ENCODE measurements around the gene SBF2. TPM values are rescaled to one million over a fixed set of nuclear protein-coding genes. Genes with fewer than 3 reads are reported as not detected.

The SBF2 gene
- total RNA-seq, 1 donor from 2014 or later, result 26.2 TPM

DNA sequence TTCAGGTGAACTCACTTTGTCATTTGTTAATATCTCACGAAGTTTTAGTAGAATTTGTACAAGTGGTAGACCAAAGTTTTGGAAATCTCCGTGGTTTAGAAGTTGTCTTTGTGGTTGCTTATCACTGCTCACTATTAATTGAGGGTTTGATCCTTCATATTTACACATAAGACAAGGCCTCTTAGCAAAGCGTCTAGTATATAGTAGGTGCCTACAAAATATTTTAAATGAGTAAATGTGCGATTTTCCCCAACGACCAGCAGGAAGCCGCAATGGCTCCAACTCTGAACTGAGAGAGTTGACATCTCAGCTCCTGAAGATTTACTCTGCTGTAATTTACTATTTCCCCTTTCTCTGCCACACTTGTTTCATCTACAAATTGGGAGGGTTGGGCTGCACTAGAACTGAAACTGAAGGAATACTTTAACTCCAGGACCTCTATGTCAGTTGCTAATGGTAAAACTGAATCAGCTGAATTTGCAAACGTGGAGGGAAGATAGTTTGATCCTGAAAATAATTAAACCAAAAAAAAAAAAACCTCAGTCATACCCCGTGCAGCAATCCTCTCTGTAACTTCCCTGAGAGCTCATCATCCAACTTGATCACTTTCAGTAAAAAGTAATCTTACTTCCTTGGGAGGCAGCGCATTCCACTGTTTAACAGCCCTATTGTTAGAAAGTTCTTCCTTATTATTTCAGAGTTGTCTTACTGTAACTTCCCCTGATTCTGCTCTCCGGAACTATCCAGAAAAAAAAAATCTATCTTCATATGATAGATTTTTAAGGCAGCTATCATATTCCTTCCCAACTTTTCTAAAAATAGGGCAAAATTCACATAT lies 1.3 kb upstream of the SBF2 start:
- DNase-seq (ENCODE audit: low read depth), result no peak
- peak overlapping the region; percentile 74 for H3K4me3 ChIP-seq (ENCODE audit: low read depth, low read length)

DNA sequence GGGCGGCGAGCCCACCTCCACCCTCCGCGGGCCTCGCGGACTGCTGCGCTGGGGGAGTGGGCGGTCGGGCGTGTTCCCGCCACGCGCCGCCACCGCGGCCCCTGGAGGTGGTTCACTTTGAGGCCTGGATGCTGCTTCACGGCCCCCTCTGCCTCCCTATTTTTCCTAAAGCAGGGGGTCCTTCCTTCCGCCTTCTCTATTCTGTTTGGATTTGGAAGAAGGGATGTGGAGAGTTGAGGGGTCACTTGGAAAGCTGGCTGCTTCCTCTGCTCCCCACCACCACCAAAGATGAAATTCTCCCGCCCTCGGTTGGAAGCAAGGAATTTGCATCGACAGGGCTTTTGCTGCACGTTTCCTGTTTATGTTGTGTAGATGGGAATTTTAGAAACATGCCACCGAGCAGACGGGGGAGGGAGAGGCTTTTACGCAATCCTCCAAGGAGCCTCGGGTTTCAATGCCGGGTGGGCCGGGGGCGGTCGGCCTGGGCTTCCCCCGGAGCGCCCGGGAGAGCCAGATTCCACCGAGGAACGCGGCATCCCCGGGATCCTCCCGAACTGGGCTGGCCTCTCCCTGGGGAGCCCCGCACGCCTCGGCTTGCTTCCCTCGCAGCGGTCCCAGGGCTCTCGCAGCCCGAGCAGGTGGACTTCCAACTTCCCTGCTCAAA lies 403 bp upstream of the SBF2 start:
- no peak for DNase-seq (ENCODE audit: low read depth)
- TF ChIP-seq, protein P1, sequence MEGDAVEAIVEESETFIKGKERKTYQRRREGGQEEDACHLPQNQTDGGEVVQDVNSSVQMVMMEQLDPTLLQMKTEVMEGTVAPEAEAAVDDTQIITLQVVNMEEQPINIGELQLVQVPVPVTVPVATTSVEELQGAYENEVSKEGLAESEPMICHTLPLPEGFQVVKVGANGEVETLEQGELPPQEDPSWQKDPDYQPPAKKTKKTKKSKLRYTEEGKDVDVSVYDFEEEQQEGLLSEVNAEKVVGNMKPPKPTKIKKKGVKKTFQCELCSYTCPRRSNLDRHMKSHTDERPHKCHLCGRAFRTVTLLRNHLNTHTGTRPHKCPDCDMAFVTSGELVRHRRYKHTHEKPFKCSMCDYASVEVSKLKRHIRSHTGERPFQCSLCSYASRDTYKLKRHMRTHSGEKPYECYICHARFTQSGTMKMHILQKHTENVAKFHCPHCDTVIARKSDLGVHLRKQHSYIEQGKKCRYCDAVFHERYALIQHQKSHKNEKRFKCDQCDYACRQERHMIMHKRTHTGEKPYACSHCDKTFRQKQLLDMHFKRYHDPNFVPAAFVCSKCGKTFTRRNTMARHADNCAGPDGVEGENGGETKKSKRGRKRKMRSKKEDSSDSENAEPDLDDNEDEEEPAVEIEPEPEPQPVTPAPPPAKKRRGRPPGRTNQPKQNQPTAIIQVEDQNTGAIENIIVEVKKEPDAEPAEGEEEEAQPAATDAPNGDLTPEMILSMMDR (conservative IDR thresholded peaks at IDR 0.05; ENCODE audit: low read depth, low read length), result no peak
- peak overlapping the region; percentile 74 for H3K4me3 ChIP-seq (ENCODE audit: low read depth, low read length)

More for the DNA sequence above, 1.3 kb upstream of the SBF2 start:
- TF ChIP-seq, protein P1 (conservative IDR thresholded peaks at IDR 0.05; ENCODE audit: low read depth, low read length), result no peak

DNA sequence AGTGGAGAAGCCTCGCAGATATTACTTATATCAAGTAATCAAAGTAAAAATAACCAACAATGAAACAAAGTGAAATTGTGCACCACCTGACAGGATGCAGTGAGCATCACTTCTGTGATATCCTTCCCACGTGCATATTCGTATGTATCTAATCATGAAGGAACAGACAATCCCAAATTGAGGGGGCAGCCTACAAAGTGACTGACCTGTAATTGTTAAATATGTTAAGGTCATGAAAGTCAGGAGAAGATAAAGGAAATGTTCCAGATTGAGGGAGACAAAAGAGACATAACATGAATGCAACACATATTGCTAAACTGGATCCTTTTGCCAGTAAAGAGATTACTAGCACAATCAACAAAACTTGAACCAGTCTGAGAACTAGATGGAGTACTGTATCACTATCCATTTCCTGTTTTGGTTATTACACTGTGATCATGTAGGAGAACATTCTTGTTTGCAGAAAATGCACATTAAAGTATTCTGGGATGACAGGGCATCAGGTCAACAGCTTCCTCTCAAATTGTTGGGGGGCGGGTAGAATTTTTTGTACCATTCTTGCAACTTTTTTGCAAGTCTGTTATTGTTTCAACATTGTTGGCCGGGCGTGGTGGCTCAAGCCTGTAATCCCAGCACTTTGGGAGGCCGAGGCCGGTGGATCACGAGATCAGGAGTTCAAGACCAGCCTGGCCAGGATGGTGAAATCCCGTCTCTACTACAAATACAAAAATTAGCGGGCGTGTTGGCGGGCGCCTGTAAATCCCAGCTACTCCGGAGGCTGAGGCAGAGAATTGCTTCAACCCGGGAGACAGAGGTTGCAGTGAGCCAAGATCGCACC lies 2.0 kb downstream of the SBF2 start:
- H3K4me3 ChIP-seq (ENCODE audit: low read depth, low read length), result no peak overlapping the region
- no peak for DNase-seq (ENCODE audit: low read depth)
- TF ChIP-seq, protein P1 (conservative IDR thresholded peaks at IDR 0.05; ENCODE audit: low read depth, low read length), result no peak

DNA sequence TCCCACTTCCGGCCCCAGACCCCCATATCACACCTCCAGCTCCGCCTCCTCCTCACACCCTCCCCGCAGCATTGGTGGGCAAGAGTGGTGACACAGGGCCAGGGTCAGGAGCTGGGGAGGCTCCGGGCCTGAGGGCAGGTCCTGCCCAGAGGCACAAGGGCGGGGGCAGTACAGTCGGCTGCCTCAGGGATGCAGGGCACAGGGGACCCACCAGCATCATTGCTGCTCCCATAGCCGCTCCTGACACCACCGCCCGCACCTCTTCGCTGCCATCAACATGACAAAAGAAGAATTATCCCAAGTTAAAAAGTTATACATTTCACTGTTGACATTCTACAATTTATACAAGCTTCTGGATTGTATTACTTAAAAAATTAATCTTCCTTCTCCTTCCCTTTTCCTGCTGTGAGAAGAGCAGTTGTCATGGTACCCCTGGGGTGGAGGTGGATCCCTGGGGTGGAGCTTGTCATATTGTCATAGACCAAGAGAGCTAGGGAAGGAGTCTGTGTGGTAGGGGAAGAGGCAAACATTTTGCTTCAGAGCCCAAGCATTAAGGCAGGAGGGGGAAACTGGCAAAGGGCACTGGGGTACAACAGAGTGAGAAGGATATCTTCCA lies 4.1 kb downstream of the SBF2 start:
- no peak for DNase-seq (ENCODE audit: low read depth)
- TF ChIP-seq, protein P1 (conservative IDR thresholded peaks at IDR 0.05; ENCODE audit: low read depth, low read length), result no peak
- no peak overlapping the region for H3K4me3 ChIP-seq (ENCODE audit: low read depth, low read length)

DNA sequence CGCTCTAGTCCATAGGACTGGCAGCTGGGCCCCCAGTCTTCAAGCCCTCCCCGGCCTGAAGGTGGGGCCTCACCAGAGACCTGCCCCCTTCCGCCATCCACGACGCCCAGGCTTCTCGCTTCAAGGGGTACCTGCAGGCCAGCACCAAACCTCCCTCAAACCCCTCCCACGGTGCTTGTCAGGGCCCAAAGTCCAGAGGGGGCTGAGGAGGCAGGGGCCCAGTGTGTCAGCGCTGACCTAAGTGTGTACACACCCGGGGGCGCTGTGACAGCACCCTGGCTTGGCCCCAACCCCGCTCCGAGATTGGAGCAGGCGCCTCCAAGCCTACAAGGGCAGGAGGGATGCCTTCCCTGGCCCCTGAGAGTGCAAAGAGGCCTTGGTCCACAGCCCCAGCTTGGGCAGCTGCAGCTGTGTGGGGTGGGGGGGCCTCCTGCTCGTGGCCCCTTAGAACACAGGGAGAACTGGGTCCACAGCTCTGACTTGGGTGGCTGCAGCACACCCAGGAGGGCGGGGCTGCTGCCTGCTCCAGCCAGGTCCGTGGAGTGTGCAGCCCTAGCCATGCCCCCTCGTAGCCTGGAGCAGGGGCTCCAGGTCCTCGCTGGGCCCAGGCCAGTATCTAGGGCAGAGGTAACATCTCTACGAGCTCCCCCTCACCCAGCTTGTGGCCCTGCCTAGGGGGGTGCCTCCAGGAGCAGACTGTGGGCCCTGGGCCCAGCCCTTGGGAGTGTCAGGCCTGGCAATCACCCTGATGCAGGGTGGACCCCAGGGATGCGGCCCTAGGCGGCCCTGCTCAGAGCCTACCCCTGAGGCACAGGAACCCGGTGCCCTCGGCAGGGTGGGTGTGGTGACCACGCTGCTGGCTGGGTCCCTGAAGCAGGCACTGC lies 4.9 kb downstream of the SBF2 start:
- no peak overlapping the region for H3K4me3 ChIP-seq (ENCODE audit: low read depth, low read length)
- TF ChIP-seq, protein P1 (conservative IDR thresholded peaks at IDR 0.05; ENCODE audit: low read depth, low read length), result no peak
- DNase-seq (ENCODE audit: low read depth), result no peak

Measured in epithelial cell of proximal tubule (primary cell).